ENCODE measurements around the gene RNF148. TPM values are rescaled to one million over a fixed set of nuclear protein-coding genes. Genes with fewer than 3 reads are reported as not detected.

RNF148 gene
- total and polyA plus RNA-seq, 2 of the 8 experiments (the other 6 are each of a cell fraction or from before 2014, with no cell fraction given): 0.27 to 0.45 TPM

DNA sequence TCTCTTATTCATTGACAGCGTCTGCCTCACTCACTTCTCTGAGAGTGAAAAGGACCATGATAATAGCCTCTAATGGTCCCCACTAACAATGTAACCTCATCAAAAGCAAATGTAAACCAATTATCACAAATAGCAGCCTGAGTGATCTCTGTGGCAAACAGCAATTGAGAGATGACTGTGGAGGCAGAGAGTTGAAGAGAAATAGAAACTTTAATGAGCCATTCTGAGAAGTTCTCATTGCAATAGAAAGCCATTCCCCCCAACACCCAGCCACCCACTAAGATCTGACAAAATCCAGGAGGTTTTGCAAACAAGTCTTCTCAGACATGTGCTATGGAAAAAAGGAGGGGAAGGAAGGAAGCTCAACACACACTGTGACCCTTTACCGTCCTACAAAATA is 44.2 kb upstream of the RNF148 start:
- Histone ChIP-seq H3K14ac (ENCODE audit: insufficient read length) (no peak overlapping the region), H3K27me3 (replicated peaks in 1 of 4; ENCODE audit: control insufficient read depth in 3 of 4, extremely low read depth in 1 of 4, insufficient read depth in 3 of 4, low read length in 3 of 4) (no peaks in the 10 kb centered on the region), H3K4me1 (replicated peaks in 1 of 4; ENCODE audit: control insufficient read depth in 3 of 4, insufficient read depth in 4 of 4, low read length in 3 of 4) (peaks cover 3 to 19% (median 13%) of the 10 kb centered on the region in 4 experiments; a peak in 5 of 7 replicates), H4K20me1 (replicated peaks in 1 of 2; ENCODE audit: control insufficient read depth in 1 of 2, insufficient read depth in 2 of 2, low read length in 2 of 2) (no peaks in the 10 kb centered on the region), H2BK120ac (replicated peaks; ENCODE audit: low read depth, low read length) (no peak overlapping the region), H3K9ac (replicated peaks in 1 of 4; ENCODE audit: extremely low read depth in 1 of 4, low read depth in 3 of 4, low read length in 3 of 4) (no peak overlapping the region), H2AK5ac (ENCODE audit: low read depth, low read length) (no peak overlapping the region), H3K4me2 (ENCODE audit: insufficient read depth in 1 of 2, low read depth in 2 of 2, low read length in 2 of 2) (no peak overlapping the region), H3K36me3 (ENCODE audit: control insufficient read depth in 2 of 4, insufficient read depth in 4 of 4, low read length in 3 of 4) (no peaks in the 10 kb centered on the region), H3K27ac (ENCODE audit: low read depth, low read length) (no peak overlapping the region), H3K18ac (ENCODE audit: extremely low read depth, low read length) (no peak overlapping the region), H4K91ac (replicated peaks; ENCODE audit: insufficient read length, low read length) (no peak overlapping the region), H2BK12ac (ENCODE audit: low read depth, low read length) (no peak overlapping the region), H4K8ac (ENCODE audit: extremely low read depth, insufficient read depth, low read length) (no peak overlapping the region), H3K56ac (replicated peaks; ENCODE audit: insufficient read length, low read depth, low read length) (no peak overlapping the region), H3K9me3 (ENCODE audit: insufficient read depth in 2 of 2, low read depth in 1 of 2, low read length in 1 of 2) (no peaks in the 10 kb centered on the region), H3K79me1 (ENCODE audit: low read depth, low read length) (no peaks in the 10 kb centered on the region; the same call in 1 of the 2 replicates), H3K4ac (replicated peaks; ENCODE audit: insufficient read length, low read depth, low read length) (no peak overlapping the region), H3K23ac (ENCODE audit: insufficient read length) (no peak overlapping the region), H4K5ac (ENCODE audit: insufficient read length, low read depth, low read length) (no peak overlapping the region), H2BK15ac (ENCODE audit: low read length) (no peak overlapping the region), H2BK20ac (ENCODE audit: low read length) (no peak overlapping the region), H3K79me2 (ENCODE audit: control insufficient read depth in 1 of 2, insufficient read depth in 2 of 2, low read length in 2 of 2) (no peaks in the 10 kb centered on the region), H2AFZ (ENCODE audit: low read length) (no peak overlapping the region), H2BK5ac (ENCODE audit: low read depth, low read length) (no peak overlapping the region), H3K23me2 (ENCODE audit: low read depth, low read length) (no peaks in the 10 kb centered on the region), H3K4me3 (ENCODE audit: extremely low read depth in 1 of 4, insufficient read depth in 2 of 4, low read depth in 3 of 4, low read length in 4 of 4) (no peak overlapping the region)
- DNase-seq (ENCODE audit: low read depth in 1 of 2, low spot score in 2 of 2) (no peak), FAIRE-seq (no peak)
- ChIA-PET CTCF (ENCODE audit: partially characterized antibody) (interaction anchor here (1.9 to 2.0 kb wide), 2 partner anchors 8 to 408 kb away, joined by 4 to 6 read pairs; no protein-coding TSS in a partner anchor), POLR2A (ENCODE audit: partially characterized antibody) (interaction anchor here (0.9 kb wide), 1 partner anchor 15 kb away, joined by 5 read pairs; no protein-coding TSS in a partner anchor)
- WGBS, 2 experiments (ENCODE audit: extremely low coverage in 1 of 2, insufficient coverage in 1 of 2, insufficient read length in 1 of 2, insufficient replicate concordance in 2 of 2, low coverage in 1 of 2, low lambda C conversion rate in 2 of 2, missing lambda C conversion rate in 1 of 2): 59% methylated on average over 2 of the region's 2 CpGs; no CpG with 5 or more reads in 1 of the 2 experiments
- TF ChIP-seq RAD21 (IDR thresholded peaks at IDR 0.05 in 1 of 2, conservative IDR thresholded peaks at IDR 0.05 in 1 of 2; ENCODE audit: low read depth in 2 of 2, low read length in 2 of 2) (no peak), ZNF274 (IDR thresholded peaks at IDR 0.05; ENCODE audit: borderline replicate concordance, extremely low read depth, low read length) (no peak), CBX8 (IDR thresholded peaks at IDR 0.05; ENCODE audit: borderline replicate concordance, low read depth, low read length) (no peak), ATF3 (IDR thresholded peaks at IDR 0.05; ENCODE audit: insufficient read depth, low read depth, low read length) (no peak), BACH1 (IDR thresholded peaks at IDR 0.05; ENCODE audit: low read length) (no peak), NRF1 (IDR thresholded peaks at IDR 0.05; ENCODE audit: low read depth, low read length) (no peak), CHD2 (IDR thresholded peaks at IDR 0.05; ENCODE audit: low read length) (no peak), SP2 (IDR thresholded peaks at IDR 0.05; ENCODE audit: low read length) (no peak), EGR1 (IDR thresholded peaks at IDR 0.05; ENCODE audit: borderline replicate concordance, low read depth, low read length) (no peak)
- TF ChIP-seq, protein P1, sequence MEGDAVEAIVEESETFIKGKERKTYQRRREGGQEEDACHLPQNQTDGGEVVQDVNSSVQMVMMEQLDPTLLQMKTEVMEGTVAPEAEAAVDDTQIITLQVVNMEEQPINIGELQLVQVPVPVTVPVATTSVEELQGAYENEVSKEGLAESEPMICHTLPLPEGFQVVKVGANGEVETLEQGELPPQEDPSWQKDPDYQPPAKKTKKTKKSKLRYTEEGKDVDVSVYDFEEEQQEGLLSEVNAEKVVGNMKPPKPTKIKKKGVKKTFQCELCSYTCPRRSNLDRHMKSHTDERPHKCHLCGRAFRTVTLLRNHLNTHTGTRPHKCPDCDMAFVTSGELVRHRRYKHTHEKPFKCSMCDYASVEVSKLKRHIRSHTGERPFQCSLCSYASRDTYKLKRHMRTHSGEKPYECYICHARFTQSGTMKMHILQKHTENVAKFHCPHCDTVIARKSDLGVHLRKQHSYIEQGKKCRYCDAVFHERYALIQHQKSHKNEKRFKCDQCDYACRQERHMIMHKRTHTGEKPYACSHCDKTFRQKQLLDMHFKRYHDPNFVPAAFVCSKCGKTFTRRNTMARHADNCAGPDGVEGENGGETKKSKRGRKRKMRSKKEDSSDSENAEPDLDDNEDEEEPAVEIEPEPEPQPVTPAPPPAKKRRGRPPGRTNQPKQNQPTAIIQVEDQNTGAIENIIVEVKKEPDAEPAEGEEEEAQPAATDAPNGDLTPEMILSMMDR (IDR thresholded peaks at IDR 0.05; ENCODE audit: control extremely low read depth in 1 of 3, insufficient read depth in 1 of 3, low read depth in 1 of 3, low read length in 3 of 3): no peak

Data from H1 (cell line).